Astrocyte (in vitro differentiated cells and primary cell): Measurements from ENCODE around the gene ABI2. TPM values are rescaled to one million over a fixed set of nuclear protein-coding genes. Genes with fewer than 3 reads are reported as not detected.

ENCODE experiments used
- DNase-seq: peaks from one replicate; pipeline ENCODE4 v3.0.0-alpha.2; 2010; ENCODE audit warnings: low read depth
- FAIRE-seq: peaks from 2 replicates; lab custom pipeline; 2011; peaks lifted over from hg19 to GRCh38; lab: Jason Lieb, UNC
- H2AFZ ChIP-seq: 2 replicates; pipeline ENCODE4 v1.6.0; 2012; ENCODE audit warnings: low read depth, low read length, inconsistent platforms
- H3K27ac ChIP-seq: 2 replicates; pipeline ENCODE4 v1.5.1; 2011; ENCODE audit warnings: low read depth, low read length, inconsistent platforms
- H3K27me3 ChIP-seq: 2 replicates; pipeline ENCODE4 v1.6.0; 2011; ENCODE audit warnings: low read length, inconsistent platforms; ENCODE audit not compliant: insufficient read depth
- H3K36me3 ChIP-seq: 2 replicates; pipeline ENCODE4 v1.5.1; 2011; ENCODE audit warnings: low read length, inconsistent platforms; ENCODE audit not compliant: insufficient read depth
- H3K4me1 ChIP-seq: 2 replicates; pipeline ENCODE4 v1.5.1; 2011; ENCODE audit warnings: low read length, inconsistent platforms; ENCODE audit not compliant: insufficient read depth
- H3K4me2 ChIP-seq: 2 replicates; pipeline ENCODE4 v1.6.0; 2012; ENCODE audit warnings: low read length, inconsistent platforms
- H3K4me3 ChIP-seq: 2 replicates; pipeline ENCODE4 v1.5.1; 2011; ENCODE audit warnings: low read depth, mild to moderate bottlenecking, low read length, inconsistent platforms; ENCODE audit not compliant: insufficient read depth
- H3K79me2 ChIP-seq: 2 replicates; pipeline ENCODE4 v1.6.0; 2012; ENCODE audit warnings: mild to moderate bottlenecking, low read length, inconsistent platforms; ENCODE audit not compliant: insufficient read depth
- H3K9ac ChIP-seq: 2 replicates; pipeline ENCODE4 v1.6.0; 2012; ENCODE audit warnings: mild to moderate bottlenecking, low read length, inconsistent platforms
- H3K9me3 ChIP-seq: 2 replicates; pipeline ENCODE4 v1.5.1; 2012; ENCODE audit warnings: low read depth, mild to moderate bottlenecking, low read length, inconsistent platforms; ENCODE audit not compliant: insufficient read depth
- H4K20me1 ChIP-seq: 2 replicates; pipeline ENCODE4 v1.6.0; 2012; ENCODE audit warnings: low read length, inconsistent platforms; ENCODE audit not compliant: insufficient read depth
- H3K27ac Mint-ChIP-seq: one replicate; pipeline ENCODE4 v1.8.0; 2021; ENCODE audit warnings: mild to moderate bottlenecking, mixed read lengths; ENCODE audit not compliant: unreplicated experiment
- H3K27me3 Mint-ChIP-seq: one replicate; pipeline ENCODE4 v1.8.0; 2021; ENCODE audit warnings: low read depth, mixed read lengths; ENCODE audit not compliant: unreplicated experiment
- H3K36me3 Mint-ChIP-seq: one replicate; pipeline ENCODE4 v1.8.0; 2021; ENCODE audit warnings: low read depth, mixed read lengths; ENCODE audit not compliant: unreplicated experiment
- H3K4me1 Mint-ChIP-seq: one replicate; pipeline ENCODE4 v1.8.0; 2021; ENCODE audit warnings: low read depth, mixed read lengths; ENCODE audit not compliant: unreplicated experiment
- H3K4me3 Mint-ChIP-seq: one replicate; pipeline ENCODE4 v1.8.0; 2021; ENCODE audit warnings: mild to moderate bottlenecking, moderate library complexity, mixed read lengths; ENCODE audit not compliant: unreplicated experiment
- H3K9me3 Mint-ChIP-seq: one replicate; pipeline ENCODE4 v1.8.0; 2021; ENCODE audit warnings: mild to moderate bottlenecking, mixed read lengths; ENCODE audit not compliant: unreplicated experiment
- EZH2 ChIP-seq: IDR thresholded peaks from 2 replicates; pipeline ENCODE4 v1.6.1; 2012; ENCODE audit warnings: mild to moderate bottlenecking, low read length, inconsistent platforms; ENCODE audit not compliant: insufficient read depth
- total RNA-seq: library from RNA; stranded (reverse); gene quantifications from 2 replicates; pipeline ENCODE4 v1.2.1, GENCODE V29; 2021
- TF ChIP-seq, protein P1 (sequence below): IDR thresholded peaks from 2 replicates; pipeline ENCODE4 v1.5.1; 2011; ENCODE audit warnings: low read depth, mild to moderate bottlenecking, inconsistent platforms, low read length, moderate library complexity; ENCODE audit not compliant: insufficient read depth

Gene ABI2
- total RNA-seq, 1 donor from 2014 or later, result 56.0 TPM

GRCh38 chr2:203280428-203281064 is 47.6 kb upstream of the ABI2 start:
- Histone ChIP-seq H3K9ac (no peak overlapping the region), H4K20me1 (no peaks in the 10 kb centered on the region), H3K79me2 (no peaks in the 10 kb centered on the region), H3K4me1 (peaks cover 12% of the 10 kb centered on the region), H3K9me3 (no peaks in the 10 kb centered on the region), H3K4me3 (no peak overlapping the region), H3K27ac (no peak overlapping the region), H2AFZ (no peak overlapping the region), H3K27me3 (no peaks in the 10 kb centered on the region), H3K4me2 (no peak overlapping the region), H3K36me3 (peaks cover 31% of the 10 kb centered on the region)
- Mint-ChIP-seq H3K36me3 (peaks cover 10% of the 10 kb centered on the region), H3K9me3 (no peaks in the 10 kb centered on the region), H3K4me1 (peaks cover 6% of the 10 kb centered on the region), H3K27me3 (no peaks in the 10 kb centered on the region), H3K27ac (peak overlapping the region; percentile 62), H3K4me3 (no peak overlapping the region)
- FAIRE-seq, result no peak
- peak; percentile 77 for DNase-seq
- TF ChIP-seq, protein P1, sequence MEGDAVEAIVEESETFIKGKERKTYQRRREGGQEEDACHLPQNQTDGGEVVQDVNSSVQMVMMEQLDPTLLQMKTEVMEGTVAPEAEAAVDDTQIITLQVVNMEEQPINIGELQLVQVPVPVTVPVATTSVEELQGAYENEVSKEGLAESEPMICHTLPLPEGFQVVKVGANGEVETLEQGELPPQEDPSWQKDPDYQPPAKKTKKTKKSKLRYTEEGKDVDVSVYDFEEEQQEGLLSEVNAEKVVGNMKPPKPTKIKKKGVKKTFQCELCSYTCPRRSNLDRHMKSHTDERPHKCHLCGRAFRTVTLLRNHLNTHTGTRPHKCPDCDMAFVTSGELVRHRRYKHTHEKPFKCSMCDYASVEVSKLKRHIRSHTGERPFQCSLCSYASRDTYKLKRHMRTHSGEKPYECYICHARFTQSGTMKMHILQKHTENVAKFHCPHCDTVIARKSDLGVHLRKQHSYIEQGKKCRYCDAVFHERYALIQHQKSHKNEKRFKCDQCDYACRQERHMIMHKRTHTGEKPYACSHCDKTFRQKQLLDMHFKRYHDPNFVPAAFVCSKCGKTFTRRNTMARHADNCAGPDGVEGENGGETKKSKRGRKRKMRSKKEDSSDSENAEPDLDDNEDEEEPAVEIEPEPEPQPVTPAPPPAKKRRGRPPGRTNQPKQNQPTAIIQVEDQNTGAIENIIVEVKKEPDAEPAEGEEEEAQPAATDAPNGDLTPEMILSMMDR, result no peak
- TF ChIP-seq EZH2, result no peak

- Histone ChIP-seq H4K20me1 (no peaks in the 10 kb centered on the region), H3K4me1 (peaks cover 12% of the 10 kb centered on the region), H3K4me2 (no peak overlapping the region), H3K79me2 (no peaks in the 10 kb centered on the region), H3K9ac (no peak overlapping the region), H3K9me3 (no peaks in the 10 kb centered on the region), H2AFZ (no peak overlapping the region), H3K36me3 (peaks cover 35% of the 10 kb centered on the region), H3K4me3 (no peak overlapping the region), H3K27ac (no peak overlapping the region), H3K27me3 (no peaks in the 10 kb centered on the region)
- Mint-ChIP-seq H3K9me3 (no peaks in the 10 kb centered on the region), H3K4me3 (no peak overlapping the region), H3K27ac (no peak overlapping the region), H3K36me3 (peaks cover 8% of the 10 kb centered on the region), H3K4me1 (peaks cover 2% of the 10 kb centered on the region), H3K27me3 (no peaks in the 10 kb centered on the region)
- DNase-seq, result no peak
- TF ChIP-seq, protein P1, result no peak
- no peak for TF ChIP-seq EZH2
- FAIRE-seq, result no peak
Observed at GRCh38 chr2:203282101-203282500, 46.1 kb upstream of the ABI2 start.

DNA sequence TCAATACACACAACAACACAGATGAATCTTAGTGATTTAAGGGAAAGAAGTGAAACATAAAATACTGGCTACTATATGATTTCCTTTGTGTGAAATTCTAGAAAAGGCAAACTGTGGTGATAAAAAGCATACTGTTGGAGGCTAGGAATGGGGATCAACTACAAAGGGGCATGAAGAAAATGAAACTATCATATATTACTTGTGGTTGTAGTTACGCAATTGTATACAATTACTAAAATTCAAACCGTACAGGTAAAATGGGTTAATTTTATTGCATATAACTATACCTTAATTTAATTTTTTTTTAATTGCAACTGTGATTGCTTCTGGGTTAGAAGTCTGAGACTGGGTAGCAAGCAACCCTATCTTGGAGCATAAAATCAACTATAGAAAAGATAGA is 41.7 kb upstream of the ABI2 start:
- Histone ChIP-seq H3K4me3 (no peak overlapping the region), H2AFZ (no peak overlapping the region), H4K20me1 (no peaks in the 10 kb centered on the region), H3K9me3 (no peaks in the 10 kb centered on the region), H3K9ac (no peak overlapping the region), H3K79me2 (no peaks in the 10 kb centered on the region), H3K4me2 (no peak overlapping the region), H3K36me3 (peaks cover 28% of the 10 kb centered on the region), H3K27me3 (no peaks in the 10 kb centered on the region), H3K4me1 (no peaks in the 10 kb centered on the region), H3K27ac (no peak overlapping the region)
- Mint-ChIP-seq H3K27ac (no peak overlapping the region), H3K36me3 (peaks cover 2% of the 10 kb centered on the region), H3K4me3 (no peak overlapping the region), H3K27me3 (no peaks in the 10 kb centered on the region), H3K9me3 (no peaks in the 10 kb centered on the region), H3K4me1 (no peaks in the 10 kb centered on the region)
- TF ChIP-seq EZH2, result no peak
- TF ChIP-seq, protein P1, result no peak
- no peak for DNase-seq
- no peak for FAIRE-seq
